ENCODE measurements around the gene WWC2.

WWC2 gene

GRCh38 chr4:183074288-183074990 is 24.6 kb upstream of the WWC2 start:
- ChIA-PET CTCF (interaction anchor here (0.6 to 5.8 kb wide), 18 partner anchors 11 to 1650 kb away, joined by 3 to 74 read pairs (median 4); partner anchors contain the start of gene WWC2), POLR2A (interaction anchor here (0.7 kb wide), 1 partner anchor 175 kb away, joined by 3 read pairs; no protein-coding TSS in a partner anchor)
- H3K4me1 ChIP-seq (ENCODE audit: control insufficient read depth, insufficient read depth, low read length), result no peaks in the 10 kb centered on the region
- H3K27ac ChIP-seq (ENCODE audit: extremely low read depth, low read depth, low read length), result no peak overlapping the region
- no peak overlapping the region for H3K4me3 ChIP-seq (ENCODE audit: low read depth, low read length)
- TF ChIP-seq SCRT2 (tag by site-specific recombination; IDR thresholded peaks at IDR 0.05) (no peak), ZNF138 (tag by site-specific recombination; IDR thresholded peaks at IDR 0.05; ENCODE audit: borderline replicate concordance) (no peak), BCL11A (tag by site-specific recombination; IDR thresholded peaks at IDR 0.05; ENCODE audit: low read depth) (no peak), ZNF169 (tag by site-specific recombination; IDR thresholded peaks at IDR 0.05) (no peak), AEBP2 (tag by site-specific recombination; IDR thresholded peaks at IDR 0.05; ENCODE audit: borderline replicate concordance) (no peak), RBAK (tag by site-specific recombination; IDR thresholded peaks at IDR 0.05) (no peak), GLIS2 (tag by site-specific recombination; IDR thresholded peaks at IDR 0.05) (no peak), ZNF645 (tag by site-specific recombination; IDR thresholded peaks at IDR 0.05) (no peak), PRDM1 (tag by site-specific recombination; IDR thresholded peaks at IDR 0.05) (no peak), ZNF521 (tag by site-specific recombination; IDR thresholded peaks at IDR 0.05) (no peak), ZNF37A (tag by site-specific recombination; IDR thresholded peaks at IDR 0.05) (no peak)
- no peaks in the 10 kb centered on the region for H3K9me3 ChIP-seq (ENCODE audit: control insufficient read depth, insufficient read depth, low read depth, low read length)
- H3K36me3 ChIP-seq (ENCODE audit: control insufficient read depth in 2 of 2, insufficient read depth in 1 of 2, low read length in 2 of 2), result no peaks in the 10 kb centered on the region

- Histone ChIP-seq H3K27ac (ENCODE audit: extremely low read depth, low read depth, low read length) (no peak overlapping the region), H3K4me3 (ENCODE audit: low read depth, low read length) (no peak overlapping the region), H3K4me1 (ENCODE audit: control insufficient read depth, insufficient read depth, low read length) (no peaks in the 10 kb centered on the region), H3K9me3 (ENCODE audit: control insufficient read depth, insufficient read depth, low read depth, low read length) (no peaks in the 10 kb centered on the region), H3K36me3 (ENCODE audit: control insufficient read depth in 2 of 2, insufficient read depth in 1 of 2, low read length in 2 of 2) (no peaks in the 10 kb centered on the region)
- ChIA-PET CTCF (interaction anchor here (4.0 kb wide), 1 partner anchor 183 kb away, joined by 18 read pairs; no protein-coding TSS in a partner anchor), POLR2A (no interaction called here)
- TF ChIP-seq KLF16 (tag by site-specific recombination; IDR thresholded peaks at IDR 0.05), result no peak
- TF ChIP-seq KLF9 (tag by site-specific recombination; IDR thresholded peaks at IDR 0.05; ENCODE audit: low read depth), result no peak
- no peak for TF ChIP-seq ZNF600 (tag by site-specific recombination; IDR thresholded peaks at IDR 0.05)
- no peak for TF ChIP-seq MZF1 (tag by site-specific recombination; IDR thresholded peaks at IDR 0.05; ENCODE audit: borderline replicate concordance)
- no peak for TF ChIP-seq ZNF792 (tag by site-specific recombination; IDR thresholded peaks at IDR 0.05)
- TF ChIP-seq ELK4 (IDR thresholded peaks at IDR 0.05; ENCODE audit: borderline replicate concordance, low read depth, low read length), result no peak
- TF ChIP-seq SALL2 (tag by site-specific recombination; IDR thresholded peaks at IDR 0.05; ENCODE audit: borderline replicate concordance), result no peak
- TF ChIP-seq ZBTB10 (tag by site-specific recombination; IDR thresholded peaks at IDR 0.05), result no peak
- TF ChIP-seq ZNF610 (tag by site-specific recombination; IDR thresholded peaks at IDR 0.05; ENCODE audit: borderline replicate concordance), result no peak
- TF ChIP-seq ZNF707 (tag by site-specific recombination; IDR thresholded peaks at IDR 0.05), result no peak
- no peak for TF ChIP-seq PBX3 (CRISPR knock-in tag; IDR thresholded peaks at IDR 0.05)
These were observed 20.4 kb upstream of the WWC2 start for GRCh38 chr4:183078634-183079033.
